Upper lobe of left lung (tissue), 6 donors: ENCODE data around the gene COBL. TPM values are rescaled to one million over a fixed set of nuclear protein-coding genes. Genes with fewer than 3 reads are reported as not detected.

Source experiments
- ATAC-seq, 2 donors: fragments of 200-7000 bp; cut with Tn5 transposase; one replicate each; pipeline ENCODE4 v1.9.1; 2022; ENCODE audit warnings: mild to moderate bottlenecking in 2 of 2, moderate library complexity in 2 of 2; ENCODE audit not compliant: low FRiP score in 2 of 2
- DNase-seq, 2 donors: peaks; one replicate each; pipeline ENCODE4 v3.0.0-alpha.2; 2019 to 2020
- H3K27ac ChIP-seq, 4 donors: fragments of 200-600 bp; sonication (generic); one replicate each; pipeline ENCODE4 v1.5.1; 2016 to 2019
- H3K27me3 ChIP-seq, 4 donors: fragments of 200-600 bp; sonication (generic); one replicate each; pipeline ENCODE4 v1.5.1; 2017 to 2019
- H3K36me3 ChIP-seq, 4 donors: fragments of 200-600 bp; sonication (generic); one replicate each; pipeline ENCODE4 v1.5.1; 2016 to 2019
- H3K4me1 ChIP-seq, 4 donors: fragments of 200-600 bp; sonication (generic); one replicate each; pipeline ENCODE4 v1.5.1; 2018 to 2019
- H3K4me3 ChIP-seq, 4 donors: fragments of 200-600 bp; sonication (generic); one replicate each; pipeline ENCODE4 v1.5.1; 2017 to 2019; ENCODE audit warnings: mild to moderate bottlenecking in 2 of 4, moderate library complexity in 1 of 4
- H3K9me3 ChIP-seq, 4 donors: fragments of 200-600 bp; sonication (generic); one replicate each; pipeline ENCODE4 v1.5.1; 2018 to 2019
- CTCF ChIP-seq, 6 experiments: fragments of 450-650 bp in 4 of 6; fragments of 200-600 bp in 2 of 6; sonication (generic) in 2 of 6; IDR thresholded peaks; one replicate each; pipeline ENCODE4 v1.5.1; 2016 to 2019; ENCODE audit warnings: antibody characterized with exemption in 6 of 6
- EP300 ChIP-seq, 4 donors: sonication (generic); formaldehyde crosslinking; IDR thresholded peaks; one replicate each; pipeline ENCODE4 v1.5.1; 2017; ENCODE audit warnings: antibody characterized with exemption in 4 of 4, control low read depth in 2 of 4
- POLR2A ChIP-seq, 4 donors: fragments of 450-650 bp; IDR thresholded peaks; one replicate each; pipeline ENCODE4 v1.5.1; 2016 to 2017; ENCODE audit warnings: antibody characterized with exemption in 4 of 4, mild to moderate bottlenecking in 2 of 4
- POLR2AphosphoS5 ChIP-seq, 2 donors: sonication (generic); formaldehyde crosslinking; IDR thresholded peaks; one replicate each; pipeline ENCODE4 v1.5.1; 2017; ENCODE audit warnings: antibody characterized with exemption in 2 of 2
- WGBS, 2 donors: methylation state at CpG; one replicate each; pipeline ENCODE4 v1.1.5; 2017 to 2018; 5-methylcytosine and 5-hydroxymethylcytosine counted together
- total RNA-seq, 6 donors: library from RNA; depleted of rRNA in 4 of 6; stranded (reverse); fragments of >200 nt in 4 of 6; gene quantifications; one replicate each; pipeline versions ENCODE4 v1.1.0 to v1.2.1, GENCODE V29; 2016 to 2021
- donor health status: DM: no; HTN: no; CAD: no; lungs with moderate emphysema.
- donor health status: DM: no; HTN: yes; CAD: no; lungs with severe emphysema.

Gene COBL
- total RNA-seq, 6 donors from 2014 or later: 27.0 to 54.7 (median 36.8) TPM

- Histone ChIP-seq H3K27me3 (no peaks in the 10 kb centered on the region), H3K4me3 (no peak overlapping the region), H3K36me3 (no peaks in the 10 kb centered on the region), H3K4me1 (peaks cover 14 to 35% (median 27%) of the 10 kb centered on the region in 4 donors), H3K27ac (peak overlapping the region in 3 of 4 donors; percentile 36 to 64 (median 62)), H3K9me3 (no peaks in the 10 kb centered on the region)
- ATAC-seq (no peak), DNase-seq (no peak)
- WGBS, 2 donors: 75 to 81% methylated on average over 6 of the region's 6 CpGs
- TF ChIP-seq POLR2AphosphoS5 (IDR thresholded peaks at IDR 0.05): no peak
- no peak for TF ChIP-seq EP300 (IDR thresholded peaks at IDR 0.05)
- TF ChIP-seq CTCF (IDR thresholded peaks at IDR 0.05): no peak
- no peak for TF ChIP-seq POLR2A (IDR thresholded peaks at IDR 0.05)
Measured at GRCh38 chr7:51227861-51228260, 88.7 kb downstream of the COBL start.

GRCh38 chr7:51226916-51227535 is 89.6 kb downstream of the COBL start:
- H3K9me3 ChIP-seq: no peaks in the 10 kb centered on the region
- H3K4me1 ChIP-seq: peaks cover 14 to 35% (median 27%) of the 10 kb centered on the region in 4 donors
- no peaks in the 10 kb centered on the region for H3K27me3 ChIP-seq
- DNase-seq (no peak), ATAC-seq (no peak)
- WGBS, 2 donors: 72 to 81% methylated on average over 10 of the region's 10 CpGs
- TF ChIP-seq POLR2A (IDR thresholded peaks at IDR 0.05) (no peak), POLR2AphosphoS5 (IDR thresholded peaks at IDR 0.05) (no peak), EP300 (IDR thresholded peaks at IDR 0.05) (no peak), CTCF (IDR thresholded peaks at IDR 0.05) (no peak)
- H3K36me3 ChIP-seq: no peaks in the 10 kb centered on the region
- no peak overlapping the region for H3K4me3 ChIP-seq
- no peak overlapping the region for H3K27ac ChIP-seq

- Histone ChIP-seq H3K4me1 (peaks cover 14 to 35% (median 27%) of the 10 kb centered on the region in 4 donors), H3K27ac (no peak overlapping the region), H3K4me3 (no peak overlapping the region), H3K9me3 (no peaks in the 10 kb centered on the region), H3K36me3 (no peaks in the 10 kb centered on the region), H3K27me3 (no peaks in the 10 kb centered on the region)
- no peak for TF ChIP-seq POLR2A (IDR thresholded peaks at IDR 0.05)
- TF ChIP-seq POLR2AphosphoS5 (IDR thresholded peaks at IDR 0.05): peak in 1 of 2 donors; percentile 38
- peak in 1 of 4 donors; percentile 11 for TF ChIP-seq EP300 (IDR thresholded peaks at IDR 0.05)
- no peak for TF ChIP-seq CTCF (IDR thresholded peaks at IDR 0.05)
- 57 to 67% methylated on average over 8 of the region's 8 CpGs for WGBS, 2 donors
- no peak for ATAC-seq
- DNase-seq: no peak
Measured at GRCh38 chr7:51226063-51226755, 90.4 kb downstream of the COBL start.

- WGBS, 2 donors: 84% methylated on average over 16 of the region's 17 CpGs
- no peak overlapping the region for H3K27ac ChIP-seq
- no peaks in the 10 kb centered on the region for H3K9me3 ChIP-seq
- H3K36me3 ChIP-seq: no peaks in the 10 kb centered on the region
- H3K4me1 ChIP-seq: peaks cover 14 to 35% (median 27%) of the 10 kb centered on the region in 4 donors
- H3K27me3 ChIP-seq: no peaks in the 10 kb centered on the region
- peak in 4 of 6 experiments; percentile 27 to 51 (median 44) for TF ChIP-seq CTCF (IDR thresholded peaks at IDR 0.05)
- no peak for TF ChIP-seq EP300 (IDR thresholded peaks at IDR 0.05)
- no peak for TF ChIP-seq POLR2AphosphoS5 (IDR thresholded peaks at IDR 0.05)
- DNase-seq (peak in 1 of 2 donors; percentile 79), ATAC-seq (peak; percentile 48 to 81)
- no peak overlapping the region for H3K4me3 ChIP-seq
Measured at GRCh38 chr7:51224811-51225595, 91.6 kb downstream of the COBL start.
